Measurements from ENCODE around the gene FARS2.
"Not testable (repeated sequence)": the region's sequence is repeated elsewhere in the genome, so short reads cannot be mapped to it uniquely, and the experiment has no call there.

Gene FARS2

DNA sequence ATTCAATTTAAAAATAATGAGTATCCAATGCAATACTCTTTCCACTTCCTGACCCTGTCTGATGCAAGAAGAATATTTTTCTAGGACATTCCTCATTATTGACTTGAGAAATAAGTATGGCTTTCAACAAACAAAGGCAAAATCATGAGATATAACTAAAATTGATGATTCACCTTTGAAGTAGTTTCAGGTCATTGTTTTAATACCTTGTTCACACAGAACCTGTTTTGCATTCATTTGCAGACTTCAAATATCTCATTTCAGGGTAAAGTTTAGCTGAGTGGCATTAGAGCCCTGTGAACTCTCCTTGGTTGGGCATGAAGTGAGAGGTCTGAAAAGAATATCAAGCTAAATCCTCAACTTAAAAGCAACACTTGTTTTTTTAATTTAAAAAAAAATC, 436.2 kb downstream of the FARS2 start:
- Mint-ChIP-seq H3K27me3 (ENCODE audit: low read depth) (no peaks in the 10 kb centered on the region), H3K9me3 (no peaks in the 10 kb centered on the region), H3K4me3 (no peak overlapping the region), H3K27ac (no peak overlapping the region), H3K36me3 (ENCODE audit: low read depth) (no peaks in the 10 kb centered on the region), H3K4me1 (ENCODE audit: low read depth) (peaks cover 16% of the 10 kb centered on the region)
- no peak for DNase-seq (ENCODE audit: low spot score)

DNA sequence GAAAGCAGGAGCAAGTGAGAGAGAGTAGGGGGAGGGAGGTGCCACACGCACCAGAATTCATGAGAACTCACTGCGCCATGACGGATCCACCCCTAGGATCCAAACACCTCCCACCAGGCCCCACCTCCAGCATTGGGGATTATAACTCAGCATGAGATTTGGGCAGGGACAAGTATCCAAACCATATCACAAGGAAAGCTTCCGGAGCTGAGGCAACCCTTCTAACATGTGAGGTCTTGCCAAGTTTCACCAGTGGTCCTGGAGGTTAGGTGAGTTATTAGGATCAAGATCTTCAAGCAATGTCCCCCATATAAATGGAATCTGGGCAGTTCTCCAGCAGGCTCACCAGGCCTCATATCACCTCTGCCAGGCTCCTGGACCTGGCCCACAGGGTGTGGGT, 437.0 kb downstream of the FARS2 start:
- no peaks in the 10 kb centered on the region for H3K27me3 Mint-ChIP-seq (ENCODE audit: low read depth)
- no peaks in the 10 kb centered on the region for H3K36me3 Mint-ChIP-seq (ENCODE audit: low read depth)
- H3K27ac Mint-ChIP-seq = no peak overlapping the region
- no peak for DNase-seq (ENCODE audit: low spot score)
- H3K9me3 Mint-ChIP-seq = no peaks in the 10 kb centered on the region
- H3K4me3 Mint-ChIP-seq = no peak overlapping the region
- peaks cover 16% of the 10 kb centered on the region for H3K4me1 Mint-ChIP-seq (ENCODE audit: low read depth)

DNA sequence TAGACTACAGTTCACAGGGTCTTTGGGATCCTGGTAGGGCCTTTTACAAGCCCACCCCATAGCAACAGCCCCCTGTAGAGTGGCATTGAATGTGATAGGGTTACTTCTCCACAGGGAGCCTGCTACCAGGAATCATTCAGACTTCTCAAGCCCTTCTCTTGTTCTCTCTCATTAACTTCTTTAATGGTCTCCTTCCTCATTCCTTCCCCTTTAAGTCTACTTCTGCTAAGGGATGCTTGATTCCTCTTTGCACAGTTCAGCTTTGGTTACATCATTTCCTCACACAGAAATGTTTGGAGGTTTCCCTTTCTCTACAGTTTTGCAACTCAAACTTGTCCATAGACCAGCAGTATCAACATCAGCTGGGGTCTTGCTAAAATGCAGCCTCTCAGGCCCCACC, 437.8 kb downstream of the FARS2 start:
- peaks cover 16% of the 10 kb centered on the region for H3K4me1 Mint-ChIP-seq (ENCODE audit: low read depth)
- not testable (repeated sequence) for H3K36me3 Mint-ChIP-seq (ENCODE audit: low read depth); H3K9me3 Mint-ChIP-seq; H3K27me3 Mint-ChIP-seq (ENCODE audit: low read depth); H3K4me3 Mint-ChIP-seq; DNase-seq (ENCODE audit: low spot score); H3K27ac Mint-ChIP-seq

DNA sequence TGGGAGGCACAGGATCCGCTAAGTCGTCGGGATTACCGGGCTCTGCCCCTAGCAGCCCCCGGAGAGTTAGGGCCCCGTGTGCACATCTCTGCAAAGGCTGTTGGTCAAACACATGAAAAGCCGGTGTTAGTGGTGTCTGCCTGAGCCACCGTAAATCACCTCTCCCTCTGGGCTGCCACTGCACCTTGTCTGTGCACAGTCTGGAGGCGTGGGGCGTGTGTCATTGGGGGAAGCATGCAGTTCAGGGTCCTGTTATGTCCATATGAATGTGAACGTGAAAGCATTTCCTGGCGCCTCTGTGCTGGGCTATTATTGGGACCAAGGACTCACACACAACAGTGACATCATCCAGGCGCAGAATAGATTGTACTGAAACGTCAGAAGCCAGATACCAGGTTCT, 439.9 kb downstream of the FARS2 start:
- Mint-ChIP-seq H3K27me3 (ENCODE audit: low read depth) (no peaks in the 10 kb centered on the region), H3K4me1 (ENCODE audit: low read depth) (peaks cover 13% of the 10 kb centered on the region), H3K36me3 (ENCODE audit: low read depth) (peaks cover 3% of the 10 kb centered on the region), H3K27ac (no peak overlapping the region), H3K9me3 (no peaks in the 10 kb centered on the region), H3K4me3 (no peak overlapping the region)
- DNase-seq (ENCODE audit: low spot score) = no peak

DNA sequence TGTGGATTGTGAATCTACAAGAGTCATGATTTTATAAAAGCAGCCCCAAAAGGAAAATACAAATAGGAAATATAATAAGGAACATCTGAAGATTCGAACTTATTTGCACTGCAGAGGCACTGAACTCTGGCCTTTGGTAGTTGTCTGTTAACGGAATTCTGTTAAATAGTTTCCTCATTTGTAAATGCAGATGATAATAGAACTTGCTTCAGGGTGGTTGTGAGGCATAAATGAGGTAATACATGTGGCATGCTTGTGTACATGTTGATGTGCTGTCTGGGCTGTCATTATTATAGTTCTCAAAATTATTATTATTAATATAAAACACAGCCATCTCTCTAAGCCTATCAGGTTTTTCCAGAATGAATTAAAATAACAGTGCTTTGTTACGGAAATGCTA, 443.4 kb downstream of the FARS2 start:
- H3K36me3 Mint-ChIP-seq (ENCODE audit: low read depth) = peaks cover 3% of the 10 kb centered on the region
- H3K9me3 Mint-ChIP-seq = no peaks in the 10 kb centered on the region
- no peaks in the 10 kb centered on the region for H3K27me3 Mint-ChIP-seq (ENCODE audit: low read depth)
- peaks cover 17% of the 10 kb centered on the region for H3K4me1 Mint-ChIP-seq (ENCODE audit: low read depth)
- no peak for DNase-seq (ENCODE audit: low spot score)
- no peak overlapping the region for H3K4me3 Mint-ChIP-seq
- no peak overlapping the region for H3K27ac Mint-ChIP-seq

DNA sequence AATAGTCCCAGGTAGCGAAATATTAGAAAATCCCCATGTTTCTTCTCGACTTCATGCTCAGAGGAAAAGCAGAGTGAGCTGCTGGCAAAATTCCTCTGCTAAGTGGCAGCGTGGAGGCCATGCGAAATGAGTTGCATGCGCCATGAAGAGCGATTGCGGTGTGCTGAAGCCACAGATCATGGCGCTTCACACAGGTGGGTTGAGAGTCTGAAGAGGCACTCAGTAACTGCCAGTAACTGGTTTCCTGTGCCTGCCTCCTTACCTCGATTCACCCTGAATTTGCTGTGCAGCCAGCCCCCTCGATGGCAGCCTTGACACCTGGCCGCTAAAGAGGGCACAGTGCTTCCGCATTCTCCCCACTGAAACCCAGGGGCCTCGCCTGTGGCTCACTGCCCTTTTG, 443.9 kb downstream of the FARS2 start:
- Mint-ChIP-seq H3K4me1 (ENCODE audit: low read depth) (peaks cover 17% of the 10 kb centered on the region), H3K4me3 (no peak overlapping the region), H3K36me3 (ENCODE audit: low read depth) (peaks cover 3% of the 10 kb centered on the region), H3K27me3 (ENCODE audit: low read depth) (no peaks in the 10 kb centered on the region), H3K9me3 (no peaks in the 10 kb centered on the region), H3K27ac (no peak overlapping the region)
- DNase-seq (ENCODE audit: low spot score) = no peak

DNA sequence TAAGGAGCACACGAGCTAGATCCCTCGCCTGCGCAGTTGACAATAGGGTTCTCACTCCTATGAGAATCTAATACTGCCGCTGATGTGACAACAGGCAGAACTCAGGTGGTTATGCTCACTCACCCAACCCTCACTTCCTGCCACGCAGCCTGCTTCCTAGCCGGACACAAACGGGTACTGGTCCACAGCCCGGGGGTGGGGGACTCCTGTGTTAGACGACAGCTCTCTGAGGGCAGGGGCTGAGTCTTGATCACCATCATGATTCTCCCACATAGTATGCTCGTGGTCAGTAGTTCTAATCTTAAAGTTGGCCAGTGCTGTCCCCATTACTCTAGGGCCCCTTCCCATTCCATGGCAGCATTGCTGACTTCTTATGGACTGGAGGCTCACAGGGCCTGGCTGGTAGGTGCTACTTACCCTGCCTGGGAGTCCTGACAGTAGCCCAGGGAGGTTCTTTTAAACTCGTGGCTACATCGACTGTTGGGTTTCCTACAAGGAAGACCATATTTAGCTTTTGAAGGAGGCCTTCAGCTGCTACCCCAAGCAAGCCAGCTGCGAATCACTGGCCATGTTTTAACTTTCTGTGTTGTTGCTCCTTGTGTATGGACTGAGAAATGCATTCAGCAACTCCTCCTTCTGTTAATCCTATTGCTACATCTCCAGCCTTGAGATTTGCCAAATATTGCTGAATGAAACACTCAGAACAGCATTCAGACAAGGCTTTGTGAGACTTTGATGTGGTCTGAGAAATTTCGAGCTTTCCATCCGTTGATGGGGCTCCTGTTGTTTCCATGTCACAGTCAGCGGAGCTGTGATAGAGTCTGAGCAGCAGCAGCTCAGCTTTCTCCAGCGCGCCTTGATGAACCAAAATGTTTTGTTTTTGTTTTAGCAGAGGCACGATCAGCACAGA, 445.1 kb downstream of the FARS2 start:
- peaks cover 17% of the 10 kb centered on the region for H3K4me1 Mint-ChIP-seq (ENCODE audit: low read depth)
- no peak overlapping the region for H3K4me3 Mint-ChIP-seq
- DNase-seq (ENCODE audit: low spot score) = no peak
- no peaks in the 10 kb centered on the region for H3K27me3 Mint-ChIP-seq (ENCODE audit: low read depth)
- H3K27ac Mint-ChIP-seq = peak overlapping the region; percentile 33
- H3K36me3 Mint-ChIP-seq (ENCODE audit: low read depth) = peaks cover 3% of the 10 kb centered on the region
- no peaks in the 10 kb centered on the region for H3K9me3 Mint-ChIP-seq

DNA sequence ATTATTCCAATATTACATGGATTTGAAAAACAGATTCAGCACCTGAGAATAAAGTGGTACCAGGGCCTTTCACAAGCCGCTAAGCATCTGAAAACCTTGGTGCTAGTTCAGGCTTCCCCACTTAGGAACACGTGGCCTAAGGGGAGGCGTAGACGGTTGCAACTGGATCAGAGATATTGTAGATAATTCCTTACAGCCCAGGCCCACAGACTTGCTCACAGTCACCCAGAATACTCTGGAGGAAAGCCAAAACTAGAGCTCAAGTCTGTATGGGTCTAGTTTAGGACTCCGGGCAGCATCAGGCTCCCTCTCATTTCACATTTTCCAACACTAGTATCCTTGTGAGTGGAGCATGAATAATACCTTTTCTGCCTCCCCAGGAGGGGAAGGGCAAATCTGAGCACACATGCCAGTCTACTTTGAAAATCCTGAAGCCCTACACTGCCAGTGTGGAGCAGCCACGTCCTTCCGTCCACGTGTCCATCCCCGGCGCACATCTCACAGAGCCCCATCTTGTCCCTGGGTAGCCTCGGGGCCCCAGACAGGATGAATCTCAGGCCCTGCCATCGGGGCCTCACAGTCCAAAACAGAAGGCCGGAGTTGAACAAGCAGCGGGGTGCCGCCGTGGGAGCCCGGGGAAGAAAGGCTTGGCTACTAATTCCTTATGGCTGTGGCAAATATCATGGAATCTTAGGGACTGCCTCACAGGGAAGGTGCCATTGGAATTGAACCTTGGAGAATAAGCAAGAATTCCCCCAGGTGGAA, 446.1 kb downstream of the FARS2 start:
- no peak overlapping the region for H3K27ac Mint-ChIP-seq

DNA sequence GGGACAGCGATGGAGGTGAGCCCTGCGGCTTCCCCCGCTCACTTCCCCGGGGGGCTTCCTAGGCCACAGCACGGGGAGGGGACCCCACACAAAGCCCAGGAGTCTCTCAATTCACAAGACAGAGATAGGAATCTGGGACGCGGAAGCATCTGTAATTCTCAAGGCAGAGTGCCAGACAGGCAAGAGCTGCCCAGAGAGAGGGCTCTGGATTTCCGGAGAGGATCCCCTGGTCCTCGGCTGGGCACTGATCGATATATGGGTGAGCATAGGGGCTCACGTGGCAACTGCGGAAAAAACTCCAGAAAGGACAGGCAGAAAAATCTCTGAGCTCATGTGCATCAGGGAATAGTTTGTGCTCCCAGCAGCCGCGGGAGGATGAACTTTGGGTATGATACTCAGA, 449.2 kb downstream of the FARS2 start:
- H3K9me3 Mint-ChIP-seq = peaks cover 6% of the 10 kb centered on the region
- no peaks in the 10 kb centered on the region for H3K27me3 Mint-ChIP-seq (ENCODE audit: low read depth)
- no peak for DNase-seq (ENCODE audit: low spot score)
- H3K4me1 Mint-ChIP-seq (ENCODE audit: low read depth) = peaks cover 16% of the 10 kb centered on the region
- H3K4me3 Mint-ChIP-seq = no peak overlapping the region
- H3K27ac Mint-ChIP-seq = no peak overlapping the region
- H3K36me3 Mint-ChIP-seq (ENCODE audit: low read depth) = peaks cover 3% of the 10 kb centered on the region

More for the DNA sequence above, 446.1 kb downstream of the FARS2 start:
- H3K4me3 Mint-ChIP-seq = no peak overlapping the region
- H3K4me1 Mint-ChIP-seq (ENCODE audit: low read depth) = peaks cover 17% of the 10 kb centered on the region
- H3K36me3 Mint-ChIP-seq (ENCODE audit: low read depth) = peaks cover 3% of the 10 kb centered on the region
- DNase-seq (ENCODE audit: low spot score) = no peak
- no peaks in the 10 kb centered on the region for H3K9me3 Mint-ChIP-seq
- no peaks in the 10 kb centered on the region for H3K27me3 Mint-ChIP-seq (ENCODE audit: low read depth)

DNA sequence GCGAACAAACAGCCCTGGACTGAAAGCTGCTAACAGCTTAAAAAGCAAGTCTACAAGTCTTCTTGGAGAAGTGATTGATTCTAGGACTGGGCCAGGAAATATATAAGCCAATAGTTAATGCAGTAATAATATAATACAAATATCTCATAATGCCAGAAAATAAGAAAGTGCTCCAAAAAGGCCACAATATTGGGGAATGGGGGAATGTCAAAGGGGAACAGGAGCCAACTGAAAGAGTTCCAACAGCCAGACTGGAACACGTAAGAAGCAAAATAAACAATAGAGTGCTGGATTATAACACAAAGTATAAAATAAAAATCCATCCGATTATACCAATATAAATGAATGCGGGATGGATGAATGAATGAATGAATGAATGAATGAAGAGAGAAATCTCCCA, 449.6 kb downstream of the FARS2 start:
- Mint-ChIP-seq H3K36me3 (ENCODE audit: low read depth) (peaks cover 2% of the 10 kb centered on the region), H3K27me3 (ENCODE audit: low read depth) (no peaks in the 10 kb centered on the region), H3K27ac (no peak overlapping the region), H3K9me3 (peaks cover 10% of the 10 kb centered on the region), H3K4me3 (no peak overlapping the region), H3K4me1 (ENCODE audit: low read depth) (peaks cover 11% of the 10 kb centered on the region)
- DNase-seq (ENCODE audit: low spot score) = no peak

DNA sequence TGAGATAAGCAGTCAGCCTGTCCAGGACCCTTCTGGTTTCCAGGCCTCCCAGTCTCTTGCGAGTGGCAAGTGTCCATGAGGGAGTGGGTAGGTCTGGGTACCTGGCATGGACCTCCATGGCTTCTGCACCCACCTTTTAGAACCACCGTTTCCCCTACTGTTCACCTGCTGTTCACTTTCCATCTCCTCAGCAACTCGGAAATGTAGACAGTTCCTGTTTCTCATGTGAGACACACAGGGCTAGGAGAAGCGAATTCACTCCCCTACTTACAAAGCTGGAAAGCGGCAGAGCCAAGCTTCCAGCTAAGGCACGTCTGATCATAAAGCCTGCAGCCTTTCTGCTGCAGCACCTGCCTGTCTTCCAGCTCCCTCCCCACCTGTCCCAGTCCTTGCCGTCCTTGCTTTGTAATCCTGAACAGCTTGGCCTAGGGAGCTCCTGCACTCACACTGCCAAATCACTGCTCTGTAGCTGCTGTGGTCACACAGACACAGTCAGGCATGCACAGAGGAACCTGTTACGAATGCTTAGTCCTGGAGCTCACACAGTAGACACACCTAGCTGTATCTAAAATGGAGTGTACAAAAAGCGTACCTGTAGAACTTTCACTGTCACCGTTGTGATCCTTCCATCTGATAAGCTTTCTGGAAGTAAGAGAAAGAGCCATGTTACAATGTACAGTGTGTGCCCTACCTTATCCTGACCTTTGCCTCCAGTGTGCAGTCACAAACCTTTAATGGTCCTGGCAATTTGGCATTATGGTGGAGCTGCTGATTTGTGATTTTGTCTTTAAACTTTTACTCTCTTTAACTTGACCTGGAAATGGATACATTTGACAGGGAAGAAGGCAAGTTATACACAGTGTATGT, 451.3 kb downstream of the FARS2 start:
- no peak overlapping the region for H3K4me3 Mint-ChIP-seq
- peaks cover 26% of the 10 kb centered on the region for H3K9me3 Mint-ChIP-seq
- peaks cover 6% of the 10 kb centered on the region for H3K36me3 Mint-ChIP-seq (ENCODE audit: low read depth)
- H3K27ac Mint-ChIP-seq = no peak overlapping the region
- DNase-seq (ENCODE audit: low spot score) = no peak
- no peaks in the 10 kb centered on the region for H3K27me3 Mint-ChIP-seq (ENCODE audit: low read depth)
- H3K4me1 Mint-ChIP-seq (ENCODE audit: low read depth) = no peaks in the 10 kb centered on the region

DNA sequence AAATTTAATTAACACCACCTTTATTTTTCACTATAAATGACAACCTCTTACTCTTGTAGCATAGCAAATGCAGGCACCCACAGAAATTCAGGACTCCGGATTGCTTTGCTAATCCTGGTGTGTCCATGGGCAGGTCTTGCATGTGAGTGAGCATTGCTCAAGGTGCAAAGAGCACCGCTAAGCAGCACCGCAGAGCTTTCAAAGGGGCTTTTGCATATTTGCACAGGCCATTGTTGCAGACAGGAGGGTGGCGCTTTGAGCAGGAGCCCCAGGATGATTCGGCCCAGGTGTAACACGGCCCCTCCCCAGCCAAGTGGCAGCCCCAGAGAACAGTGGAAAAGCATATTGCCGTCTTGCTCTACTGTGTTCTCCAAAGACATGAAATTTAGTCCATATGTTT, 452.2 kb downstream of the FARS2 start:
- H3K36me3 Mint-ChIP-seq (ENCODE audit: low read depth) = peaks cover 6% of the 10 kb centered on the region
- peaks cover 27% of the 10 kb centered on the region for H3K9me3 Mint-ChIP-seq
- H3K4me3 Mint-ChIP-seq = no peak overlapping the region
- H3K4me1 Mint-ChIP-seq (ENCODE audit: low read depth) = no peaks in the 10 kb centered on the region
- DNase-seq (ENCODE audit: low spot score) = no peak
- no peaks in the 10 kb centered on the region for H3K27me3 Mint-ChIP-seq (ENCODE audit: low read depth)
- no peak overlapping the region for H3K27ac Mint-ChIP-seq

DNA sequence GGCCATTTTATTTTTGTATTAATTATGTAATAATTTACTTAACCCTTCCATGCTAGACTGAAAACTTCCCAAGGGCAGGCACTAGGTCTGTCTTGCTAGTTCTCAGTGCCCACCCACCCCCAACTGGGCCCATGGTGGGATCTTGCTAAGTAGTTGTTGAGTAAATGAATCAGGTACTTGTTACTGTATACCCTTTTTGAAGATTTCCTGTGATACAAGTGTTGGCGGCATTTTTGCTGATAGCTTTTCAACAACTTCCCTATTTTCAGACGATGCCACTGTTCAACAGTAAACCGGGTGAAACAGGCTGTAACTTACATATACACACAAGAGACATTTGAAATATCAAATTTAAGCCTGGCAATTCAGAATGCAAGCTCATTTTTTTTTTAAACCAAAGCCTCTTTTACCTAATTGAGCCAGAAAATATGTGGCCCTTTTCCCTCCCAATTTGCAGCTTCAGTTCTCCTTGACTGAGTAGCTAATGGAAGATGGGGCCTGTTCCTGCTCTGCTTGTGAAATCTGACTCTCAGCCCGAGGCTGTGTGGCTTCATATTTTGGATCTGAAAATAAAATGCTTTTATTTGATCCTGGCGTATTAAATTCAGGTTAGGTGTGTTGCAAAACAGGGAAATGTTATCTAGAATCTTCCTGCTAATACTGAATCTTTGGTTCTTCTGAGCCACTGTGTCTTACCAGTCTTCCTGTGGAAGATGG, 457.1 kb downstream of the FARS2 start:
- DNase-seq (ENCODE audit: low spot score) = no peak

More for the DNA sequence above, 457.1 kb downstream of the FARS2 start:
- Mint-ChIP-seq H3K36me3 (ENCODE audit: low read depth) (peaks cover 6% of the 10 kb centered on the region), H3K27ac (no peak overlapping the region), H3K9me3 (peaks cover 27% of the 10 kb centered on the region), H3K4me1 (ENCODE audit: low read depth) (no peaks in the 10 kb centered on the region), H3K27me3 (ENCODE audit: low read depth) (no peaks in the 10 kb centered on the region), H3K4me3 (no peak overlapping the region)
